ENCODE results near the gene C11orf86.
"Not testable (repeated sequence)": the region's sequence is repeated elsewhere in the genome, so short reads cannot be mapped to it uniquely, and the experiment has no call there.

DNA sequence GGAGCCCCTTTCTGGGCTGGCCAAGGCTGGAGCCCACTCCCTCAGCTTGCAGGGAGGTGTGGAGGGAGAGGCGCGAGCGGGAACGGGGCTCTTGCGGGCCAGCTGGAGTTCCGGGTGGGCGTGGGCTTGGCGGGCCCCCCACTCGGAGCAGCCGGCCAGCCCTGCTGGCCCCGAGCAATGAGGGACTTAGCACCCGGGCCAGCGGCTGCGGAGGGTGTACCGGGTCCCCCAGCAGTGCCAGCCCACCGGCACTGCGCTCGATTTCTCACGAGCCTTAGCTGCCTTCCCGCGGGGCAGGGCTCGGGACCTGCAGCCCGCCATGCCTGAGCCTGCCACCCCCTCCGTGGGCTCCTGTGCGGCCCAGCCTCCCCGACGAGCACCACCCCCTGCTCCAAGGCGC, 13.6 kb downstream of the C11orf86 start:
- TF ChIP-seq, protein P1, sequence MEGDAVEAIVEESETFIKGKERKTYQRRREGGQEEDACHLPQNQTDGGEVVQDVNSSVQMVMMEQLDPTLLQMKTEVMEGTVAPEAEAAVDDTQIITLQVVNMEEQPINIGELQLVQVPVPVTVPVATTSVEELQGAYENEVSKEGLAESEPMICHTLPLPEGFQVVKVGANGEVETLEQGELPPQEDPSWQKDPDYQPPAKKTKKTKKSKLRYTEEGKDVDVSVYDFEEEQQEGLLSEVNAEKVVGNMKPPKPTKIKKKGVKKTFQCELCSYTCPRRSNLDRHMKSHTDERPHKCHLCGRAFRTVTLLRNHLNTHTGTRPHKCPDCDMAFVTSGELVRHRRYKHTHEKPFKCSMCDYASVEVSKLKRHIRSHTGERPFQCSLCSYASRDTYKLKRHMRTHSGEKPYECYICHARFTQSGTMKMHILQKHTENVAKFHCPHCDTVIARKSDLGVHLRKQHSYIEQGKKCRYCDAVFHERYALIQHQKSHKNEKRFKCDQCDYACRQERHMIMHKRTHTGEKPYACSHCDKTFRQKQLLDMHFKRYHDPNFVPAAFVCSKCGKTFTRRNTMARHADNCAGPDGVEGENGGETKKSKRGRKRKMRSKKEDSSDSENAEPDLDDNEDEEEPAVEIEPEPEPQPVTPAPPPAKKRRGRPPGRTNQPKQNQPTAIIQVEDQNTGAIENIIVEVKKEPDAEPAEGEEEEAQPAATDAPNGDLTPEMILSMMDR (IDR thresholded peaks at IDR 0.05) = not testable (repeated sequence)
- TF ChIP-seq POLR2A (IDR thresholded peaks at IDR 0.05) = not testable (repeated sequence)

Data from heart left ventricle (tissue), 13 donors.